Activated B cell treated with CpG ODN at 0.5 μM for 24 hours (primary cell): ENCODE results near the gene EFNA4. TPM values are rescaled to one million over a fixed set of nuclear protein-coding genes. Genes with fewer than 3 reads are reported as not detected.

Source experiments
- ATAC-seq: fragments of 200-7000 bp; cut with Tn5 transposase; one replicate; pipeline ENCODE4 v1.10.0; 2021; ENCODE audit warnings: low read depth, mild to moderate bottlenecking, moderate library complexity
- CTCF ChIA-PET: fragments of 350-600 bp; sonication (Branson Sonifier 250); formaldehyde crosslinking; loops from one replicate; lab custom pipeline; 2021; ENCODE audit warnings: antibody characterized with exemption; lab: Charles Lee
- POLR2A ChIA-PET: fragments of 350-600 bp; sonication (Branson Sonifier 250); formaldehyde crosslinking; loops from one replicate; lab custom pipeline; 2021; ENCODE audit warnings: antibody characterized with exemption; lab: Charles Lee
- DNase-seq: peaks from one replicate; pipeline ENCODE4 v3.0.0; 2022
- H3K27ac Mint-ChIP-seq: one replicate; pipeline ENCODE4 v1.8.0; 2020; ENCODE audit warnings: mixed read lengths
- H3K27me3 Mint-ChIP-seq: one replicate; pipeline ENCODE4 v1.8.0; 2021; ENCODE audit warnings: mixed read lengths
- H3K36me3 Mint-ChIP-seq: one replicate; pipeline ENCODE4 v1.8.0; 2021; ENCODE audit warnings: low read depth, mixed read lengths
- H3K4me1 Mint-ChIP-seq: one replicate; pipeline ENCODE4 v1.8.0; 2021; ENCODE audit warnings: mixed read lengths
- H3K4me3 Mint-ChIP-seq: one replicate; pipeline ENCODE4 v1.8.0; 2020; ENCODE audit warnings: mild to moderate bottlenecking, mixed read lengths
- H3K9me3 Mint-ChIP-seq: one replicate; pipeline ENCODE4 v1.8.0; 2020; ENCODE audit warnings: mixed read lengths
- intact Hi-C: fragments of 100-400 bp; cut with micrococcal nuclease; formaldehyde crosslinking; loops from one replicate; pipeline ENCODE4 v1.15.1; 2024
- total RNA-seq: library from RNA; stranded (reverse); gene quantifications from 2 replicates; pipeline ENCODE4 v1.2.3, GENCODE V29; 2022
- TF ChIP-seq, protein P1 (sequence below): fragments of 200-600 bp; IDR thresholded peaks from one replicate; pipeline ENCODE4 v1.8.0; 2022; ENCODE audit warnings: antibody characterized with exemption, mild to moderate bottlenecking

EFNA4 gene
- total RNA-seq, 1 donor from 2014 or later = 7.8 TPM

DNA sequence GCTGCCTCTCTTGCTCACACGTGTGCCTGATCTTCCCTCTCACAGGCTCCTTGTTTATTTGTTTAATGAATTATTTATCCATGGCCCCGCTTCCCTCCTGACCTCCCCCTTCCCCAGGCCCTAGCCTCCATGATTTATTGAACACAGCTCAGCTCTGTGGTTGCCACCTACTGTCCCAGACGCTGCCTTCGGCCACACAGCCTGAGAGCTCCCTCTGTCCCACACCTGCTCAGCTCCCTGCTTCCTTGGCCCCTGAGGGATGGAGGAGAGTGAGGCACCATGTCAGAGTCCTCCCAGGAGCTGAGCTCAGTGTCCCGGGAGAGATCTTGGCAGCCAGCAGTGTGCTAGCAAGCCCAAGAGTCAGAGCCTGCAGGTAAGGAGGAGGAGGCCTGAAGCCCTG lies 12.0 kb downstream of the EFNA4 start:
- intact Hi-C loops = no loop called here
- Mint-ChIP-seq H3K27me3 (peaks cover 3% of the 10 kb centered on the region), H3K27ac (no peak overlapping the region), H3K36me3 (no peaks in the 10 kb centered on the region), H3K4me3 (no peak overlapping the region), H3K9me3 (no peaks in the 10 kb centered on the region), H3K4me1 (peaks cover 48% of the 10 kb centered on the region)
- no peak for ATAC-seq
- CTCF ChIA-PET = interaction anchor here (1.9 to 2.8 kb wide), 2 partner anchors 9 to 97 kb away, joined by 5 to 18 read pairs; partner anchors contain the start of gene KRTCAP2
- POLR2A ChIA-PET = interaction anchor here (0.6 to 1.9 kb wide), 3 partner anchors 9 to 67 kb away, joined by 3 to 5 read pairs (median 5); no protein-coding TSS in a partner anchor
- TF ChIP-seq, protein P1, sequence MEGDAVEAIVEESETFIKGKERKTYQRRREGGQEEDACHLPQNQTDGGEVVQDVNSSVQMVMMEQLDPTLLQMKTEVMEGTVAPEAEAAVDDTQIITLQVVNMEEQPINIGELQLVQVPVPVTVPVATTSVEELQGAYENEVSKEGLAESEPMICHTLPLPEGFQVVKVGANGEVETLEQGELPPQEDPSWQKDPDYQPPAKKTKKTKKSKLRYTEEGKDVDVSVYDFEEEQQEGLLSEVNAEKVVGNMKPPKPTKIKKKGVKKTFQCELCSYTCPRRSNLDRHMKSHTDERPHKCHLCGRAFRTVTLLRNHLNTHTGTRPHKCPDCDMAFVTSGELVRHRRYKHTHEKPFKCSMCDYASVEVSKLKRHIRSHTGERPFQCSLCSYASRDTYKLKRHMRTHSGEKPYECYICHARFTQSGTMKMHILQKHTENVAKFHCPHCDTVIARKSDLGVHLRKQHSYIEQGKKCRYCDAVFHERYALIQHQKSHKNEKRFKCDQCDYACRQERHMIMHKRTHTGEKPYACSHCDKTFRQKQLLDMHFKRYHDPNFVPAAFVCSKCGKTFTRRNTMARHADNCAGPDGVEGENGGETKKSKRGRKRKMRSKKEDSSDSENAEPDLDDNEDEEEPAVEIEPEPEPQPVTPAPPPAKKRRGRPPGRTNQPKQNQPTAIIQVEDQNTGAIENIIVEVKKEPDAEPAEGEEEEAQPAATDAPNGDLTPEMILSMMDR = no peak
- DNase-seq = no peak

DNA sequence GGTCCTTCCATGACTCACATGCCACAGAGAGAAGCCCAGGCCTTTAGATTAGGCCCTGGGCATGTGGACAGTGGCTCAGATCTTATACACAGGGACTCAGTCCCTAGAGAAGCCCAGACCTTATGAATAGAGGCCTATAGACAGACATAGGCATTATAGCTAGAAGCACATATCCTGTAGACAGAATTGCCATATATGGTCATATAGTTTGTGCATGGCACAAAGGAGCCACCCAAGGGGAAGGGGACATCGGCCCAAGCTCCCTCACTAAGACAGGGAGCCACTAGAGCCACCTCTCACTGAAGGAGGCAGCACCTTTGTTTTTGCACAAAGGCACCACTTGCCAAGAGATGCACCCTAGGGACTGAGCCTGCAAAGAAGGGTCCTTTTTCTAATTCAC lies 12.8 kb downstream of the EFNA4 start:
- ChIA-PET POLR2A (interaction anchor here (0.6 to 1.9 kb wide), 2 partner anchors 9 to 15 kb away, joined by 3 to 5 read pairs; no protein-coding TSS in a partner anchor), CTCF (interaction anchor here (1.9 to 2.8 kb wide), 2 partner anchors 9 to 97 kb away, joined by 5 to 18 read pairs; partner anchors contain the start of gene KRTCAP2)
- H3K4me3 Mint-ChIP-seq = no peak overlapping the region
- no peaks in the 10 kb centered on the region for H3K36me3 Mint-ChIP-seq
- peaks cover 8% of the 10 kb centered on the region for H3K27me3 Mint-ChIP-seq
- no peak overlapping the region for H3K27ac Mint-ChIP-seq
- intact Hi-C loops = no loop called here
- DNase-seq (no peak), ATAC-seq (no peak)
- H3K9me3 Mint-ChIP-seq = no peaks in the 10 kb centered on the region
- TF ChIP-seq, protein P1 = no peak
- H3K4me1 Mint-ChIP-seq = peaks cover 47% of the 10 kb centered on the region

DNA sequence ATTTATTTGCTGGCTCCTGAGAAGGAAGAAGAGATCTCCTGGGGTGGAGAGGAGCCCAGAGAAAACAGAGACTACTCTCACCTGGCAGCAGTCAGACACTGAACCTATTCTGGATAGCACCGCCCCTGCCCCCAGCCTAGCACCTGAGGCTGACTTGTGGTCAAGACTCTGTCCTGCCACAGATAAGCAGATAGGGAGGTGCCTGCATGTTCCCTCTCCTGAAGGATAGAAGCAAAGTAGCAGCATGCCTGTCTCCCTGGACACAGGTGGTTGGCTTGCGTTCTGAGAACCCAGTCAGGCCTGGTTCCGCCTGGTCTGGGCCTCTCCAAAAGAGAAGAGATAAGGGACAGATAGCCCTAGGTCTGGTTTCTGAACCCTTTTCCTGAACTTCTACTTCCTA lies 13.8 kb downstream of the EFNA4 start:
- Mint-ChIP-seq H3K36me3 (no peaks in the 10 kb centered on the region), H3K4me3 (no peak overlapping the region), H3K4me1 (peaks cover 45% of the 10 kb centered on the region), H3K9me3 (no peaks in the 10 kb centered on the region), H3K27ac (no peak overlapping the region), H3K27me3 (peaks cover 14% of the 10 kb centered on the region)
- DNase-seq = no peak
- POLR2A ChIA-PET = interaction anchor here (1.0 to 1.9 kb wide), 3 partner anchors 8 to 14 kb away, joined by 3 to 5 read pairs (median 3); partner anchors contain the start of gene EFNA4
- CTCF ChIA-PET = no interaction called here
- no peak for ATAC-seq
- intact Hi-C loops = no loop called here
- TF ChIP-seq, protein P1 = no peak

DNA sequence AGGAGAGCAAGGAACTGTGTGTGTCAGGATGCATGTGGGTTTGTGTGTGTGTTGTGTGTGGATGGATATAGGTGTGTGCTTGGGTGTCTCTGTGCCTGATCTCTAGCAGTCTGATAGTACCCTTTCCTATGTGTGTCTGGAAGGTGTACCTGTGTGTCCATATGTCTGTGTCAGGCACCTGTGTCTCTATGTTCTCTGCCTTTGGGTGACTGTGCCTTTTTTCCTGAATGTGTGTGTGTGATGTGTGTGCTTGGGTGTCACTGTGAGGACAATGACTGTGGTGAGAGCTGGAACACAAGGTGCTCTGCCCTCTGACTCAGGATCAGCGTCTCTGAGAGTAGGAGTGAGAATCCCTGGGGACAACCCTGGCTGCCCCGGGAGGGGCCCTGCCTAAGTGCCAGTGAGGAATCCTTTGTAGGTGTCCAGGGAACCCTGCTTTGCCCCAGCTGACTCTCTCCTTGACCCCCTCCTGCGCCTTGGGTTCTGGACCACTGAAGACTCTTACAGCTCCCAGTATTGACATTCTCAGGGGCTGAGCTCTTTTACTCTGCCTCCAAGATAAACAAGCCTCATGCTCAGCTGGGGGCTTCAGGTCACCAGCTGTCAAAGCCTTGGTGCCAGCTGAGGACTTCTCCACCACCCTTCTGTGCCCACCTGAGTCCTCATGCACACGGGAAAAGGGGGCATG lies 14.4 kb downstream of the EFNA4 start:
- peak overlapping the region; percentile 55 for H3K4me3 Mint-ChIP-seq
- no peak for ATAC-seq
- peaks cover 47% of the 10 kb centered on the region for H3K4me1 Mint-ChIP-seq
- intact Hi-C loops = no loop called here
- TF ChIP-seq, protein P1 = no peak
- ChIA-PET POLR2A (interaction anchor here (0.6 to 1.3 kb wide), 4 partner anchors 13 to 590 kb away, joined by 3 to 4 read pairs (median 3); partner anchors contain the start of gene EFNA4), CTCF (interaction anchor here (1.4 kb wide), 1 partner anchor 16 kb away, joined by 4 read pairs; no protein-coding TSS in a partner anchor)
- H3K27me3 Mint-ChIP-seq = peaks cover 18% of the 10 kb centered on the region
- no peaks in the 10 kb centered on the region for H3K36me3 Mint-ChIP-seq
- no peak for DNase-seq
- H3K27ac Mint-ChIP-seq = no peak overlapping the region
- no peaks in the 10 kb centered on the region for H3K9me3 Mint-ChIP-seq
